GM23338 (cell line): ENCODE data around the gene MINDY1.

Experiments
- CTCF ChIP-seq, 2 experiments: fragments of 200-600 bp in 1 of 2; sonication (generic) in 1 of 2; conservative IDR thresholded peaks; 2 replicates each; pipeline versions ENCODE4 v1.5.1 to v1.6.1; 2016 to 2017; ENCODE audit warnings: antibody characterized with exemption in 2 of 2, low read depth in 2 of 2, mild to moderate bottlenecking in 2 of 2, moderate library complexity in 1 of 2
- ETS1 ChIP-seq: IDR thresholded peaks from 2 replicates; pipeline ENCODE4 v1.6.1; 2016; ENCODE audit warnings: antibody characterized with exemption
- EZH2 ChIP-seq: fragments of 200-600 bp; sonication (generic); IDR thresholded peaks from one replicate; pipeline ENCODE4 v1.8.0; 2017; ENCODE audit warnings: antibody characterized with exemption, mild to moderate bottlenecking, low read depth; ENCODE audit not compliant: unreplicated experiment
- EZH2phosphoT487 ChIP-seq: fragments of 200-600 bp; sonication (generic); IDR thresholded peaks from one replicate; pipeline ENCODE4 v1.8.1; 2018; ENCODE audit warnings: antibody characterized with exemption; ENCODE audit not compliant: unreplicated experiment
- JUNB ChIP-seq: IDR thresholded peaks from one replicate; pipeline ENCODE4 v1.6.1; 2016; ENCODE audit warnings: antibody characterized with exemption; ENCODE audit not compliant: unreplicated experiment
- NANOG ChIP-seq: IDR thresholded peaks from 2 replicates; pipeline ENCODE4 v1.6.1; 2016; ENCODE audit warnings: antibody characterized with exemption, borderline replicate concordance
- POLR2AphosphoS5 ChIP-seq: IDR thresholded peaks from 2 replicates; pipeline ENCODE4 v1.6.1; 2016; ENCODE audit warnings: antibody characterized with exemption, low read depth
- REST ChIP-seq: IDR thresholded peaks from one replicate; pipeline ENCODE4 v1.6.1; 2018; ENCODE audit warnings: antibody characterized with exemption; ENCODE audit not compliant: unreplicated experiment
- ZNF114 ChIP-seq: fragments of 250-450 bp; sonication (Bioruptor Pico); IDR thresholded peaks from 2 replicates; pipeline ENCODE4 v1.5.0; 2020; ENCODE audit warnings: mild to moderate bottlenecking, moderate library complexity
- ZNF331 ChIP-seq: fragments of 250-450 bp; sonication (Bioruptor Pico); IDR thresholded peaks from 2 replicates; pipeline ENCODE4 v1.5.0; 2020; ENCODE audit warnings: low read depth, mild to moderate bottlenecking, moderate library complexity

- TF ChIP-seq EZH2 (no peak), POLR2AphosphoS5 (no peak), CTCF (conservative IDR thresholded peaks at IDR 0.05; ENCODE audit: low read depth in 2 of 2) (no peak), REST (no peak), JUNB (no peak), EZH2phosphoT487 (no peak), NANOG (no peak), ETS1 (no peak), ZNF114 (no peak), ZNF331 (CRISPR knock-in tag) (no peak)
Observed at GRCh38 chr1:150981805-150982712, 24.6 kb downstream of the MINDY1 start, which contains the start of gene ANXA9.
